ENCODE data around the gene APLP1.
A peak's percentile ranks its signal among the peaks of the same experiment; 100 is the strongest.
"Not testable (repeated sequence)": the region's sequence is repeated elsewhere in the genome, so short reads cannot be mapped to it uniquely, and the experiment has no call there.

The APLP1 gene

GRCh38 chr19:35868172-35868822, at the start of gene APLP1:
Gene APLP1 (plus strand): TSS chr19:35868574. CDS start chr19:35868637, 63 bp downstream.
- peak; percentile 30 to 54 (median 45) for DNase-seq (ENCODE audit: low read depth in 2 of 3, low spot score in 2 of 3)

- no peak for DNase-seq (ENCODE audit: low read depth in 2 of 3, low spot score in 2 of 3)
Observed at GRCh38 chr19:35822579-35822978, 45.8 kb upstream of the APLP1 start.

GRCh38 chr19:35824150-35824549, 44.2 kb upstream of the APLP1 start:
- no peak for DNase-seq (ENCODE audit: low read depth in 2 of 3, low spot score in 2 of 3)

GRCh38 chr19:35828692-35829301, 39.6 kb upstream of the APLP1 start:
- DNase-seq (ENCODE audit: low read depth in 2 of 3, low spot score in 2 of 3): peak in 2 of 3 experiments; percentile 14 to 28

GRCh38 chr19:35830986-35831385, 37.4 kb upstream of the APLP1 start:
- DNase-seq (ENCODE audit: low read depth in 2 of 3, low spot score in 2 of 3): no peak

- DNase-seq (ENCODE audit: low read depth in 2 of 3, low spot score in 2 of 3): no peak
Observed at GRCh38 chr19:35832054-35832453, 36.3 kb upstream of the APLP1 start.

- no peak for DNase-seq (ENCODE audit: low read depth in 2 of 3, low spot score in 2 of 3)
Observed at GRCh38 chr19:35833972-35834371, 34.4 kb upstream of the APLP1 start.

- DNase-seq (ENCODE audit: low read depth in 2 of 3, low spot score in 2 of 3): not testable (repeated sequence)
Observed at GRCh38 chr19:35836096-35836495, 32.3 kb upstream of the APLP1 start.

GRCh38 chr19:35841961-35842595, 26.3 kb upstream of the APLP1 start:
- DNase-seq (ENCODE audit: low read depth in 2 of 3, low spot score in 2 of 3): no peak

GRCh38 chr19:35842666-35843272, 25.6 kb upstream of the APLP1 start:
- no peak for DNase-seq (ENCODE audit: low read depth in 2 of 3, low spot score in 2 of 3)

GRCh38 chr19:35843676-35844481, 24.5 kb upstream of the APLP1 start:
- no peak for DNase-seq (ENCODE audit: low read depth in 2 of 3, low spot score in 2 of 3)

- no peak for DNase-seq (ENCODE audit: low read depth in 2 of 3, low spot score in 2 of 3)
Observed at GRCh38 chr19:35844482-35845214, 23.7 kb upstream of the APLP1 start.

- no peak for DNase-seq (ENCODE audit: low read depth in 2 of 3, low spot score in 2 of 3)
Observed at GRCh38 chr19:35845215-35846037, 22.9 kb upstream of the APLP1 start.

GRCh38 chr19:35846038-35846668, 22.2 kb upstream of the APLP1 start:
- no peak for DNase-seq (ENCODE audit: low read depth in 2 of 3, low spot score in 2 of 3)

GRCh38 chr19:35847911-35848310, 20.5 kb upstream of the APLP1 start:
- no peak for DNase-seq (ENCODE audit: low read depth in 2 of 3, low spot score in 2 of 3)

GRCh38 chr19:35848486-35848885, 19.9 kb upstream of the APLP1 start:
- DNase-seq (ENCODE audit: low read depth in 2 of 3, low spot score in 2 of 3): no peak

GRCh38 chr19:35848919-35849505, 19.4 kb upstream of the APLP1 start:
- DNase-seq (ENCODE audit: low read depth in 2 of 3, low spot score in 2 of 3): no peak

GRCh38 chr19:35851213-35852028, 17.0 kb upstream of the APLP1 start:
- no peak for DNase-seq (ENCODE audit: low read depth in 2 of 3, low spot score in 2 of 3)

All from activated CD8-positive, alpha-beta memory T cell treated with anti-CD3 and anti-CD28 coated beads for 48 hours (primary cell).